ENCODE data around the gene UGT1A5.

DNA sequence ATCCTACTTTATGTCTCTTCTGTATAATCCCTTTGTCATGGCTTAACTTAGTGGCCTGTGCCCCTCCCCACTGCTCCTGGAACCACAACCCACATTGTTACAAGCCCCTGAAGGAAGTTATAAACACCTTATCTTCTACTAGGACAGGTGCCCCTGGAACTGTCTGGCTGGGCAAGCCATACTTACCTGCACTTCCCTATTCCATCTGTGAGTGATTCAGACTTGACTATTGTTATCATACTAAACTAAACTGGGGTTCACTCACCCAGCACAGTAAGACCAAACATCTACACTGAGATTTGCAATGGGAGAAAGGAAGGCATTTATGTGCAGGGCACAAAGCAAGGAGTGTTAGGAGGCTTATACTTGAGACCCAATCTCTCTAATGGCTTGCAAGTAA lies 23.7 kb upstream of the UGT1A5 start:
- no peak for TF ChIP-seq CTCF (IDR thresholded peaks at IDR 0.05)
- TF ChIP-seq POLR2A (IDR thresholded peaks at IDR 0.05): no peak
